HG03045 (cell line): ENCODE results near the gene ZFPL1.
A peak's percentile ranks its signal among the peaks of the same experiment; 100 is the strongest.

ENCODE experiments used
- ATAC-seq: cut with Tn5 transposase; IDR thresholded peaks from one replicate; pipeline ENCODE4 v1.9.1; 2021; ENCODE audit warnings: mild to moderate bottlenecking, moderate library complexity; ENCODE audit not compliant: unreplicated experiment

The ZFPL1 gene

DNA sequence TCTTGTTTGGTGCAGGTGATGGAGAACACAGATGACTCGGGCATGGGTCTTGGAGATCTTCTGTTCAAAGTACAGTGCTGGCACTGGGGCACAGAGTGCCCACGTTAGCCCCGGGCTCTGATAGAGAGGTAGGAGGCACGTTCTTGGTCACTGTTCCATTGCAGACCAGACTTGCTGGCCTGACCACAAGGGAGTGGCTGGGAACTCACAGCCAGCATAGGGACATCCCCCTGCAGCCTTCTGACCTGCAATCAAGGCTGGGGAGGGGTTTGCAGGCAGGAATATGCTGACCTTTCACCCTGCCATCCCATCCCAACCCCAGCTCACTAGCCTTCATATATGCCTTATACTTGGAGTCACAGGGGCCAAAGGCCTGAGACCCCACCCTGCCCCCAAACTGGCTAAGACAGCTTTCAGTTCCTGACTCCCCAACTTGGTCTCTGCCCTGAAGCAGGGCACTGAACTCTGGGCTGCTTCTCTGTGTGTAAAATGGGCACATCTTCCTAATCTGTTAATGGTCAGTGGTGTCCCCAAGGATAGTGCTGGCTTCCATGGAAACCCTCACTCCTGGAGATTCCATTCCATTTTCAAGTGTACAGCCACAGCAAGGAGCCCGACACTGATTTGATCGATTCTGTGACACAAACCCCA is 42.7 kb downstream of the ZFPL1 start:
- ATAC-seq: no peak

DNA sequence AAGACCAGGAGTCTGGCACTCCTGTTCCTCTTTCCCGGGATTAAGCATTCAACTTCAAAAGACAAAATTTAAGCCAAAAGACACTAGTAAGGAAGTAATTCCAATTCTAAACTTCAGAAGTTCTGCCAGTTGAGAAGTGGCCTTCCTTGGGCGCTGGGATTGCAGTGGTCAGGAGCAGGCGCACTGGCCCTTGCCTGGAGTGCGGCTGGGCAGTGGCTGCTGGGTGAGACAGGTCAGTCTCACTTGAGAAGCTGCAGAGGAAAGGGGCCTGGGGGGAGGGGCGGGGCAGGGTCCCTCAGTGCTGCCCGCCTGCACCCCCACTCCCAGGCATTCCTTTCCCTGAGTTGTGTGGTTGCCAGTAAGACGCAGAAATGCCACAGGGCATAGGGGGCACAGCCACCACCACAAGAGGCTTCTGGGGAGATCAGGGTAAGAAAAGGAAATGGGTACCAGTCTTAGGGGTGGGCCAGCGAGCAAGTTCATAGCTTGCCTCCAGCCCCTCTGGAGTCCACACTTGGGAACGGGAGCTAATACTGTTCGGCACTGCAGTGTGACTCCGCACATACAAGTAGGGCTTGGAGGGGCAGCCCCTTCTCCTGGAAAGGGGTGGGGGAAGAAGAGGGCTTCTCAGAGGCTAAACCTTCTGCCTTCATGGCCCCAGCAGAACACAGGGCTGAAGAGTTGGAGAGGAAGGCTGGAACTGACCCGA is 43.6 kb downstream of the ZFPL1 start:
- ATAC-seq: no peak

DNA sequence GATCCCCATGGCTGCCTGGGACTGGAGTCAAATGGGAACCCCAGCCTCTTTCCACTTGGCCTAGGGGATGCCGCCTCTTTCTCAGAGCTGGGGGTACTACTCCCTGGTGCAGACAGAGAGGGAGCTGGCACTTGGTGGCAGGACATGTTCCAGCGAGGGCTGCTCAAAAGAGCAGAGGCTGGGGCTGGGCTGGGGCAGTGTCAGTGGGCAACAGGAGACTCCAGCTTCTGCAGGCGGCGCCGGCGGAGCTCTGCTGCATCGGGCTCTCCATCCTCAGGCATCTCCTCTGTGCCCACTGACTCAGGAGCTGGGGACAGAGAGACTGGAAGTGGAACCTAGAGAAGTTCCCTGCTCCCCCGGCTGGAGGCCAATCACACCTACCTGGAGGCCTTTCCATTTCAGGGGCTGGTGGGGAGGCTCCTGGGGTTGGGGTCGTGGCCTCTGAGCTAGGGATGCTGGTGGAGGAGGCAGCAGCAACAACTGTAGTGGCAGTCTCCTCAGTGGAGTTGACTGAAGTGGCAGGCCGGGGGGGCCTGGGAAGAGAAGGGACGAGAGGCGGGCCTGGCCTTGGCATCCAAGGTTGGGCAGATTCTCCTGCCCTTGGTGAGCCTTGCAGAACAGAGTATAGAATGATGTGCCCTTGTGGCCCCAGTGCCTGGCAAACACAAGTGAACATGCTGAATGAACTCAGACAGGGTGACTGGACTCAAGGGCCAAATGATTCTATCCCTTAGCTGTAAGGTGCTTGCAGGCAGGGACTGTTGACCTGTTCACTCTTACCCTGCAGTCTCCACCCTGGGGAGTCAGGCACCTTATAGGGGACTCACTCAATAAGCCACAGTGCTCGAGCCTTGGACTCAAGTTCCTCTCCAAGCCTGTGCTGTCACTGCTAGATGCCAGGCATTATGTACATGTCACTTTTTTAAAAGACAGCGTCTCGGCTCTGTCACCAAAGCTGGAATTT is 44.4 kb downstream of the ZFPL1 start:
- ATAC-seq: no peak

DNA sequence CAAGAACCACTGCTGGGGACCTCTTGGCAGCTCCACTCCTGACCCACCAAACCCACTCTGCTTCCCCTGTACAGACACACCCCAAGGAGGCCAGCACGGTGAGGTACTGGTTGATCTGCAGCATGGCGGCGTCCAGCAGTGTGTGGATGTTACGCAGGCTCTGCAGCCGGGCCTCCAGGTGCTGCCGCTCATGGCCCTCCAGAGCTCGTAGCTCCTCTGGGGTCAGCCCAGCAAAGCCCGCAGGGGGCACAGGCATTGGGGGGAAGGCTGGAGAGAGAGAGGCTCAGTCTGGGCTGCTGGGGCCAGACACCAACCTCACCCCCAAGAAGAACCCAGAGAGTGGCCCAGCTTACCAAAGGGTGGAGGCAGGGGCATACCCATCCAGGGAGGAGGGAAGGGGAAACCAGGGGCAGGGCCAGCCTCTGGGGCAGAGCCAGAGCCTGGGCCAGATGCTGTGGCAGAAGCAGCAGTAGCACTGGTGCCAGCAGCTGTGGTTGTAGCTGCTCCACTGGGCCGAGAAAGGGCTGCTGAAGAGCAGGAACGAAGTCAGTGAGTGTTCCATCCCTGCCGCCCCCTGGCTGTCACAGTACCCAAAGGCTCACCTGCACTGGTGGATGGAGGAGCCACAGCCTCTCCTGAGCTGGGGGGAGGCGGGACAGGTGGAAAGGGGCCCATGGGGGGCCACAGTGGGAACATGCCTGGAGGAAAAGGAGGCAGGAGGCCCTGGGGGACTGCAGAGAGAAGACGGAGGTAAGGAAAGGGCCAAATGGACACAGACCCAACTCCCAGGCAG is 45.8 kb downstream of the ZFPL1 start:
- no peak for ATAC-seq

DNA sequence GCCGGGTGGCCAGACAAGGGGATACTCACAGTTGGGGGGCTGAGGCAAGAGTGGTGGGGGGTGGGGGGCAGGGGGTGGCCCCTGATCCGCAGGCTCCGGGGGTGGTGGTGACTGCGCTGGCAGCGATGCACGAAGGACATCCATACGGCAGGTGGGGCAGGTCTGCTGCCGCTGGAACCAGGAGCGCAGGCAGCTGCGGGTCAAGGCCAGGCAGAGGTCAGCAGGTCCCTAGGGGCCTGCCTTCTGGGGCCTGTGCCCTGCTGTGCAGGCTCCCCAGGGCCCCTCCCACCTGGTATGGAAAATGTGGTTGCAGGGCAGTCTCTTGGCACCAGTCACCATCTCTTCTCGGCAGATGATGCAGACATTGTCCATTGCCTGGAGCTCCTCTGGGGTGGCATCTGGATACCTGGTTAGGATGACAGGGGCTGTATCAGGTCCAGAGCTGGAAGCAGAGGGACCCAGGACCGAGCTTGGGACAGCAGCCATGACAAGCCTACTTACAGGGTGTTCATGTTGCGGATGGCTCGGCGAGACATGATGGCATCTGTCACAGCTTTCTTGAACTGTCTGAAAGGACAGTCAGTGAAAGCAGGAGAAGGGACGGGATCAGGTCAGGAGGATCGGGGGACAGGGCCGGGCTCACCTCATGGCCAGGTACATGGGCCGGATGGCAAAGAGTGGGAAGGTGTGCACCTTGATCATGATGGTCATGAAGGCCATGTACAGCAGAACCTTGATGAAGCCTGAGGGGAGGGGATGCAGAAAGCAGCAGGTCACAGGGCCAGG is 46.8 kb downstream of the ZFPL1 start:
- no peak for ATAC-seq

DNA sequence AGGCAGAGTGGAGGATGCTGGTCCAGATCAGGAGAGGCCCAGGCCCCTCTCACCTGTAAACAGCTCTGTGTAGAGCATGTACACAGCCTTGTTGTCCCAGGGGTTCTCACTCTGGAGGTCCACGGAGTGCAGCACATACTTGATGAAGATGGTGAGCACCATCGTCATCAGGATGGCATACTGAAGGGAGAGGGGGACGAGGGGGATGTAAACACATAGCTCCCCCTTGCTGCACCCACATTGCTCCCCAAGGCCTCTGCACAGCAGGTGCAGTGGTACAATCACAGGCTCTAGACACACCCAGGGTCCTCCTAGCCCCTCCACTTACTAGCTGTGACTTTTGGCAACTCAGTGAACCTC is 47.4 kb downstream of the ZFPL1 start:
- no peak for ATAC-seq

DNA sequence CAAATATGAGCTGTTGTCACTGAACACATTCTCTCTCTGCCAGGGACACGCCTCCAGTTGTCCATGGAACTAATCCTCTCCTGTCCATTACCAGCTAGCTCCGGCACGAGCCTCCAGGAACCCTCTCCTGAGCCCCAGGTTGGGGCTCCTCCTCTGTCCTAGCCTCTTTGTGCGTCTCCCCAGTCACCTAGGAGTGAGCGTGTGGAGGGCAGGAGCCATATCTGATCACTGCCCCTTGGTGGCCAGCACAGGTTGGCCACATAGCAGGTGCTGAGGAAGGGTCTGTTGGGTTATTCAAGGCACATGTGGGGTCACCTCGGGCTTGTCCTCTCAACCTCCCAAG is 47.8 kb downstream of the ZFPL1 start:
- no peak for ATAC-seq

DNA sequence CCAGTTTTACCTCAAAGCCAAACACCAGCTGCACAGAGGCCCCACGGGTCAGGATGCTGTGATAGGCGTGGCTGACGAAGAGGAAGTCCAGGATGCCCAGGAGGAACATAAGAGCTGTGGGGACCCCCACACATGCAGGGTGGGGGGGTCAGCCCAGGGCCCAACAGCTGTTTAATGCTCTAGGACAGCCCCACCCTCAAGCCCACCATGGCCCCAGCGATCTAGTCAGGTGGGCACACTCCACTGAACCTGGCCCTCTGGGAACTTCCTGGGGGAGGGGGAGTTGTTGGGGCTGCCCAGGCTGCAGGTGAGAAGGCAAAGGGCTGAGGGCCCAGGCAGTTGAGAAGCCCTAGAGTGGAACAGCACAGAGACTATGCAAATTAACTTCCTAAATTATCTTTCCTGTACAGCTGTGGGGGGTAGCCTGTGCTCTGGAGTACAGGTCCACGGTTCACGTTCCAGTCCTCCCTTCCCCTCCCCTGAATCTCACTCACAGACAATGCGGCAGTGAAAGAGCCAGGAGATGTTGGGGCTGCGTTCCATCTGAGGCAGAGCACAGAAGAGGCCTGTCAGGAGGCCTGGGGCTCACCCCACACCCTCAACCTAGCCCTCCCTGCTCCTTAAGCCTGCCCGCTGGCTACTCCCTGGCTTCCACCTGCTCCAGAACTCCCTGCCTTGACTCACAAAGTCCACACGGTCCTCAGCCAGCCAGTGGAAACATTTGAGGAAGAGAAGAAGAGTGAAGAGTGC is 48.4 kb downstream of the ZFPL1 start:
- no peak for ATAC-seq

DNA sequence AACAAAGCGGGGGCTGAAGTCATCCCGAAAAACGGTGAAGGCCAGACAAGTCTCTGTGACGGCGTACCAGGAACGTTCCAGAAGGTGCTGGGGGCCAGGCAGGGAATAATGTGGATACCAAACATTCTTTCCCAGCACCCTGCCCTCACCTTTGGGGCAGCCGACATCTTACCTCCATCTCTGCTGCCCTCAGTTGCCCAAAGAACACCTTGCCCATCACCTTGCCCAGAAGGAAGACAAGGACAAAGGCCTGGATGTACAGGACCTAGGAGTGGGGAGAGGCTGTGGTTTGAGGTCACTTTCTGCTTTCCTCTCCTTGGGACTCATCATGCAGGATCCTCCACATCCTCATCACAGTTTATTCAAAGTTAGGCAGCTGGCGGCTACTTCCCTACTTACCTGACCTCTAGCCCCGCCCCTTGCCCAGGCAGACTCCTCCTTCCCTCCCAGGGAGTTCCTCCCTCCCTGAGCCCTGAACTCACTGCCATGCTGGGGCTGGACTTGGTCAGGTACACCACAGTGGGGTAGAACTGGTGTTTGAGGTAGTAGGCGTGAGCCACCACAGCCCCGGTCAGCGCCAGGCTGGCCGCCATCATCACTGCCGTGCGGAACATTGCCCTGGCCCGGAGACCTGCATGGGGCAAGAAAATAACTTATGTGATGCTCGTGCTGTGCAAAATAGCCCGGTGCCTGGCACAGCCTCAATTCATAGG is 49.1 kb downstream of the ZFPL1 start:
- ATAC-seq: no peak

DNA sequence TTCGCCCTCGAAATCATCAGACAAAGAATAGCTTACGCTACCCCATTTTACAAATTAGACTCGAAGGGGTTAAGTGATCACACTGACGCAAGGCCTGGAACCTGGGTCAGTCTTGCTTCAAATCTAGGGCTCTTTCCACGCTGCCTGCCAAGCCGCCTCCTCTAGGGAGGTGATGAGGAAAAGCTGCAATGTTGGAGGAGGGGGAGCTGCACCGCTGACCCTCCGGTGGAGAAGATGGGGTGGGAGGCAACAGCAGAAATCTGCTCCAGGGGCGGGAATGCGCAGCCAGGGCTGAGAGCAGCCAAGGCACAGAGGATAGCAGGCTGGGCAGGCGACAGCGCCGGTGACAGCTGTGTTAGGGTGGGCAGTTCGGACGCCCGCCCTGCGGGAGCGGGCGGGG is 49.7 kb downstream of the ZFPL1 start:
- no peak for ATAC-seq

DNA sequence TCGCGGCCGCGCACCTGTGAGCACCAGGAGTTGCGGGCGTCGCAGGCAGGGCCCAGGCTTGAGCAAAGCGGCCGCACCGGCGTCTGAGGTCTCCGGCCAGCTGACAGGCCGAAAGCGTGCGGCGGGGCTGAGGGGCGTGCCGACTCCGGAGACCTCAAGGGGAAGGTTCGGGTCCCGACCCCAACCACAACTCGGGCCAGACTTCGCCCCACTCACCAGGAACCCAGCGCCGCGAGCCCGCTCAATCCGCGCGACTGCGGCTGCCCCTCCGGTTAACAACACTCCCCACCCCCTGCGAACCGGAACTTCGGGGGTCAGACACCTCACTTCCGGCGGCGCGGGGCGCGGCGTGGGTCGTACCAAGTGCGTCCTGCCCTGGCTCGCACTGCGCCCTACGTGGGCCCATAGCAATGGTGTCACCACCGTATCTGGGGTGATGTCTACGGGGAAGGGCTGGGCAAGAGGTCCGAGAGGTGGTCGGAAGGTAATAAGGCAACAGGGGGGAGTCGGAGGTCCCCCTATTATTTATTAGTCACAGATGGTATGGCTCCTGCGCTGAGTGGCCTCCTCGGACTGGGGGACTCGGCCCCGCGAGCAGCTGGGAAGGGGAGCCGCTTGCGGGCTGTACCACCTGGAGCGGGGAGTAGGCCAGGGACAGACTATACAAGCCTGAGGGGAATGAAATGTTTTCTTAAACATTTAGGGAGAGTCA is 50.4 kb downstream of the ZFPL1 start, which contains the start of gene SYVN1:
SYVN1 (minus strand) TSS at position 280 of the 712 bp plus-strand sequence. CDS start 918 bp downstream, outside the sequence.
- peak; percentile 70 for ATAC-seq

DNA sequence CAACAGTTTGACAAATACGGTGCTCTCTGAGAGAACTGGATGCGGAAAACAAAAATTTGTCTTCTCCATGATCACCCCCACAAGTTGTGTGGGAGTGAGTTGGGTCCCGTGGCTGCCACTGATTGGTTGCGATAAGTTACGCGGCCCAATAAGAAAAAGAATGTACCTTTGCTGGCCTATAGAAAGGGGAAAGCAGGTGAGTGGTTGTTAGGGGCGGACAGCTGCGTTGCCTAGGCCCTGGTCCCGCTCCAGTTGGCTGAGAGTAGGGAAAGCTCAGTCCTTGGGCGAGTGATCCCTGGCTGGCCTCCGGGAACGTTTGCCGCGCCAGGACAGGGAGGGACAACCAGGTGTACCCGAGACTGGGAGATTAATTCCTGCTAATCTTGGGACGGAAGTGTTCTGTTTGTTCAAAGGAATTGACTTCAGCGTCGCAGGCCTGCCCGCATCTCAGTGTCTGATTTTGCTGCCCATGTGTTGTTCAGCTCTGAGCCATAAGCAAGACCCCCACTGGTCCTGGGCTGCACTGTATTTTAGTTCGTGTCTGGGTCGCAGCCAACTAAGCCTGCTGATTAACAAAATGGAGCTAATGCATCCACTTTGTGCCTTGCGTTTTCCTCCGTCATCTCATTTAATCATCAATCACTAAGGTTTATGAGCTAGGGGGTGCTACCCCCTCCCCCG is 51.1 kb downstream of the ZFPL1 start:
- peak; percentile 60 for ATAC-seq

DNA sequence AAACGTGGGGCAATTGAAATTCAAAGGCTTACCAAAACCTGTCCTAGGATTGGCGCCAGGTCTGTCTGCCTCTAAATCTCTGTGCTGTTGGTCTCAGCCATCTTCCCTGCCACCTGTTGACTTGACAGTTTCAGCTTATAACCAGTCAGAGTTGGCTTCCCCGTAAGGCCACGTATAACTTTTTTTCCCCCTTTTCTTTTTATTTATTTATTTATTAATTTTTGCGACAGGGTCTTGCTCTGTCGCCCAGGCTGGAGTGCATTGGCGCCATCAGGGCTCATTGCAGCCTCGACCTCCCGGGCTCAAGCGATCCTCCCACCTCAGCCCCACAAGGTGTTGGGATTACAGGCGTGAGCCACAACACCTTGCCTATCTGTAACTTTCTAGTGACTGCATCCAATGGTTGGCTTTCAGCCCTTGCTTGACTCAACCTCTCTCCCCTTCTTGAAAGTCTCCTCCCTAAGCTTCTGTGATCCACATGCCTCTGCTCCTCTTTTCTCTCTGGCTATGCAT is 51.7 kb downstream of the ZFPL1 start:
- no peak for ATAC-seq

DNA sequence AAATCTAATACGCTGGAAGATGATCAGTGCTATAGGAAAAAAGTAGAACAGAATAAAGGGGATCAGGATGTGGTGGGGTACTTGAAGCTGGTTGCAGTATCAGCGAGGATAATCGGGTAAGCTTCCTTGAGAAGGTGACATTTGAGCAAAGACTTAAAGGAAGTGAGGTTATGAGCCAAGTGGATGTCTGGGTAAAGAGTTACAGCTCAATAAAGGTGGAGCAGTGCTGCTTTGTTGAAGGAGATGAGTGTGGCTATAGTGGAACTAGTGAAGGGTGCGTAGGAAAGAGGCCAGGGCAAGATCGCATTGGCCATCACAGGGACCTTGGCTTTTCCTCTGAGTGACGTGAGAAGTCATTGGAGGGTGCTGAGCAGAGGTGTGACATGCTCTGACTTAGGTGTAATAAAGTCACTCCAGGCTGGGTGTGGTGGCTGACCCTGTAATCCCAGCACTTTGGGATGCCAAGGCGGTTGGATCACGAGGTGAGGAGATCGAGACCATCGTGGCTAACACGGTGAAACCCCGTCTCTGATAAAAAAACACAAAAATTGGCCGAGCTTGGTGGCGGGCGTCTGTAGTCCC is 52.6 kb downstream of the ZFPL1 start:
- no peak for ATAC-seq
